ENCODE results near the gene TTC13. TPM values are rescaled to one million over a fixed set of nuclear protein-coding genes. Genes with fewer than 3 reads are reported as not detected.

Gene TTC13
- total RNA-seq, 6 donors from 2014 or later = 18.6 to 41.9 (median 33.3) TPM

DNA sequence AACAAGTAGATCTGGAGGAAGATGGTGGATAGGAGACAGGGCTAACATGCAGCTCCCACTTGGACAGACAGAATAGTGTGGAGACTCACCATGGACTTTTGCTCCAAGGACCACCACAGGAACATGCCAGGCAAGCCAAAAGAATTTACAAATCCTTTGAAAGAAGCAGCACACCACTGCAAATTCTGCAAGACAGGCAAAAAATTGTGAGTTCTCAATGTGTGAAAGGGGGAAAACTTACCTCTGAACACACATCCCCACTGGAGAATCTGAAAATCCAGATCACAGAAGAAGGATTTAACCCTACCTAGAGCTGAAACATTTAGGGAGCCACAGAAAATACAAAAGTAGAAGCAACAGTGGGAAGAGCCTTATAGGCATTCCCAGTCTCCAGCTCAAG is 23.2 kb upstream of the TTC13 start:
- Histone ChIP-seq H3K27me3 (no peaks in the 10 kb centered on the region), H3K27ac (no peak overlapping the region), H3K9me3 (peaks cover 3 to 18% (median 11%) of the 10 kb centered on the region in 4 donors), H3K36me3 (peaks cover 34 to 50% (median 43%) of the 10 kb centered on the region in 4 donors), H3K4me3 (no peak overlapping the region), H3K4me1 (no peaks in the 10 kb centered on the region)
- DNase-seq (no peak), ATAC-seq (ENCODE audit: low FRiP score in 2 of 2) (no peak)
- TF ChIP-seq EP300 (IDR thresholded peaks at IDR 0.05) (no peak), POLR2AphosphoS5 (IDR thresholded peaks at IDR 0.05) (no peak), POLR2A (IDR thresholded peaks at IDR 0.05) (no peak), CTCF (IDR thresholded peaks at IDR 0.05) (no peak)

GRCh38 chr1:231000639-231001038 is 22.0 kb upstream of the TTC13 start:
- H3K4me3 ChIP-seq = no peak overlapping the region
- TF ChIP-seq CTCF (IDR thresholded peaks at IDR 0.05) (no peak), EP300 (IDR thresholded peaks at IDR 0.05) (no peak), POLR2AphosphoS5 (IDR thresholded peaks at IDR 0.05) (no peak), POLR2A (IDR thresholded peaks at IDR 0.05) (no peak)
- peaks cover 3 to 18% (median 11%) of the 10 kb centered on the region in 4 donors for H3K9me3 ChIP-seq
- no peaks in the 10 kb centered on the region for H3K4me1 ChIP-seq
- ATAC-seq (ENCODE audit: low FRiP score in 2 of 2) (no peak), DNase-seq (no peak)
- no peaks in the 10 kb centered on the region for H3K27me3 ChIP-seq
- no peak overlapping the region for H3K27ac ChIP-seq
- WGBS, 2 donors = 100% methylated on average over 1 of the region's 1 CpG
- peaks cover 34 to 62% (median 53%) of the 10 kb centered on the region in 4 donors for H3K36me3 ChIP-seq

DNA sequence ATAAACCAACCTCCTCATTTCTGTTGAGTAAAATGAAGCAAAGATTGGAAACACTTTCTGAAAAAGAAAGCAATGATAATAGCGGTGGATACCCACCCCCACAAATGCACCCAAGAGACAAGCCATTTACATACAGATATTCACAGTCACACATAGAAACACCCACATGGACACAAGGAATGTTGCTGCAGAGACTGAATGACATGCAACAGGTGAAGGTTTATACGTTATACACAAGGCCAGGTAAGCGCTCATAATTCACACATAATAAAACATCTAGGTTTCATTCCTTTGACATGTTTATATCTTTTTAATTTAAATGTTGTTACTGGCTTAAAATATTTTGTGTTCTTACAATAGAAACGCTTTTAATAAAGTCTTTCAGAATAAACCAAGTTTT is 21.5 kb upstream of the TTC13 start:
- peaks cover 34 to 67% (median 53%) of the 10 kb centered on the region in 4 donors for H3K36me3 ChIP-seq
- H3K27ac ChIP-seq = no peak overlapping the region
- no peak overlapping the region for H3K4me3 ChIP-seq
- 95 to 97% methylated on average over 4 of the region's 4 CpGs for WGBS, 2 donors
- peaks cover 3 to 18% (median 11%) of the 10 kb centered on the region in 4 donors for H3K9me3 ChIP-seq
- DNase-seq (no peak), ATAC-seq (ENCODE audit: low FRiP score in 2 of 2) (no peak)
- no peak for TF ChIP-seq POLR2AphosphoS5 (IDR thresholded peaks at IDR 0.05)
- TF ChIP-seq CTCF (IDR thresholded peaks at IDR 0.05) = no peak
- TF ChIP-seq POLR2A (IDR thresholded peaks at IDR 0.05) = no peak
- TF ChIP-seq EP300 (IDR thresholded peaks at IDR 0.05) = no peak
- no peaks in the 10 kb centered on the region for H3K27me3 ChIP-seq
- H3K4me1 ChIP-seq = no peaks in the 10 kb centered on the region

GRCh38 chr1:230994860-230995259 is 16.2 kb upstream of the TTC13 start:
- no peak overlapping the region for H3K4me3 ChIP-seq
- ATAC-seq (ENCODE audit: low FRiP score in 2 of 2) (no peak), DNase-seq (no peak)
- WGBS, 2 donors = 100% methylated on average over 1 of the region's 1 CpG
- H3K27ac ChIP-seq = no peak overlapping the region
- H3K27me3 ChIP-seq = no peaks in the 10 kb centered on the region
- no peaks in the 10 kb centered on the region for H3K9me3 ChIP-seq
- peaks cover 0 to 4% (median 2%) of the 10 kb centered on the region in 4 donors for H3K4me1 ChIP-seq
- peaks cover 25 to 81% (median 40%) of the 10 kb centered on the region in 4 donors for H3K36me3 ChIP-seq
- TF ChIP-seq CTCF (IDR thresholded peaks at IDR 0.05) = no peak
- no peak for TF ChIP-seq POLR2AphosphoS5 (IDR thresholded peaks at IDR 0.05)
- TF ChIP-seq POLR2A (IDR thresholded peaks at IDR 0.05) = no peak
- no peak for TF ChIP-seq EP300 (IDR thresholded peaks at IDR 0.05)

- Histone ChIP-seq H3K27ac (no peak overlapping the region), H3K27me3 (no peaks in the 10 kb centered on the region), H3K36me3 (peaks cover 2 to 55% (median 15%) of the 10 kb centered on the region in 4 donors), H3K4me1 (peaks cover 0 to 4% (median 2%) of the 10 kb centered on the region in 4 donors), H3K9me3 (no peaks in the 10 kb centered on the region), H3K4me3 (no peak overlapping the region)
- DNase-seq = peak in 1 of 2 donors; percentile 42
- no peak for TF ChIP-seq CTCF (IDR thresholded peaks at IDR 0.05)
- peak in 1 of 4 donors; percentile 17 for TF ChIP-seq EP300 (IDR thresholded peaks at IDR 0.05)
- 74% methylated on average over 6 to 7 of the region's 7 CpGs for WGBS, 2 donors
- peak in 1 of 2 donors; percentile 67 for ATAC-seq (ENCODE audit: low FRiP score in 2 of 2)
These were observed 13.6 kb upstream of the TTC13 start for GRCh38 chr1:230992100-230992774.
